Measurements from ENCODE around the gene GTPBP3.
"Not testable (repeated sequence)": the region's sequence is repeated elsewhere in the genome, so short reads cannot be mapped to it uniquely, and the experiment has no call there.

Gene GTPBP3

DNA sequence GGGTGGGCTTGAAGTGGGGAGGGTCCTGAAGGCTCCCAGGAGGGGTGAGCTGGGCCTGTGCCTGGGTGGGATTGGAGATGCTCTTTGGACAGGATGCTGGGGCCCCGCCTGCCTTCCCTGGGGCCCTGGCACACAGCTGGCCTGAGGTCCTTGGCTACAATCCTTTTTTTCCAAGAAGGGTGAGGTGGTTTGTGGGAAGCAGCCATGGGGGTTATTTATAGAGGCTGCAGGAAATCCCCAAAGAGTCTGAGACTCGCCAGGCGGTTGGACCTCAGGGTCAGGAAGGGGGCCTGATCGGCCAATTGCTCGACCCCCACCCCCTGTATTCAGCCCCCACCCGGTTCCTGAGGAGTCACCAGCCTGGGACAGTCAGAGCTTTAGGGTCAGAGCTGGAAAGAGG, 10.0 kb downstream of the GTPBP3 start:
- DNase-seq = no peak

DNA sequence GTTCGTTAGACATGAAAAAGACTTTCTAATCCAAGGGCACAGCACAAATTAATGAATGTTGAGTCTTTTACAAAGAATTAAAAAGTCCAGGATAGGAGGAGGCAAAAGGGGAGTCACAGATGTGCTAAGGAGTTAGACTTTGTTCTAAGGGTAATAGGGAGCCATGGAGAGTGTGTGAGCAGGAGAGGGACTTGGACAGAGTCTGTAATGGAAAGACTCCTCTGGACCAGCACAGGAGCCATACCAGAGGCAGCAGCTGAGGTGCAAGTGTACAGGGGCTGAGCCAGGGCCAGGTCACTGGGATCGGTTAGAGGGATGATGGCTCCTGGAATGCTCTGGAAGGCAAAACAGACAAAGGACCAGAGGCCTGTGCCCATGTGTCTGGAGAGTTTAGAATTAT, 10.5 kb downstream of the GTPBP3 start:
- DNase-seq = no peak

DNA sequence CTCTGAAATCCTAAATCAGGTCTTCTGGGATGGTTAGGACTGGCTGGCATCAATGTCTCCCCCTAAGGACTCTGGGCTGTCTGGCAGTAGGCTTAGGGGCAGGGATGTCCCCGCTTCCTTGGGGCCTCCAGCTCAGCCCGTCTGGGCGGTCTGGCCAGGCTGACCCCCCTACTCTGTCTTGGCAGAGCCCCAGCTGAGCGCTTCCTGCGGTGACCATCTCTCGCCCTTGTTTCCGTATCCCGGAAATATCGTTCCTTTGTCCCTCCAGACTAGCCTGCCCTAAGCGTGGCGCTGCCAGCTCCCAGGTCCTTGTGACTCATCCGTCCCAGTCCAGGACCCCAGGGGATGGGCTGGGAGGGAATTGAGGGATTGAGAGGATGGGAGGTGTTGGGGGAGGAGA, 11.3 kb downstream of the GTPBP3 start:
- DNase-seq = no peak

DNA sequence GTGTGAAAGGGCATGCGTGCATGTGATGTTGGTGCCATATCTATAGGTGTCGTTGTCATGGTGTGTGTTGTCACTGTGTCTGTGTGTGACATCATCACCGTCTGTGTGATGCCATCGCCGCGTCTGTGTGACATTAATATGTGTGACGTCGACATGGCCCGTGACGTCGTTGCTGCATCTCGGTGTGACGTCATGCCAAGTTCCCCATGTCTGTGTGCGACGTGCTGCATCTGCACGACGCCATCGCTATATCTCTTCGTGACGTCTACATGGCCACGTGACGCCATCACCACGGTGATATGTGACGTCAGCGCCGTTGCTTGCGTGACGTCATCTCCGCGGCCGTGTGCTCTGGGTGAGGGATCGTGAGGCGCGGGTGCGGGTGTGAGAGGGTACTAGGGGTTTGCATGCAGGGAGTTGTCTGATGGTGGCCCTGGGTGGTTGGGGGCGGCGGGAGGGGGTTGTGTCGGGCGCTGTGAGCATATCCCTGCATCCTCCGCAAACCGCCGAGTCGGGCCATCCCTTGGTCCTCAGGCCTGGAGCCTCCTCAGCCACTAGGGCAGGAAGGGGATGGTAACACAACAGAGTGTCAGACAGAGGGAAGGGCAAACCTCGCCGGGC, 14.6 kb downstream of the GTPBP3 start:
- DNase-seq = no peak

DNA sequence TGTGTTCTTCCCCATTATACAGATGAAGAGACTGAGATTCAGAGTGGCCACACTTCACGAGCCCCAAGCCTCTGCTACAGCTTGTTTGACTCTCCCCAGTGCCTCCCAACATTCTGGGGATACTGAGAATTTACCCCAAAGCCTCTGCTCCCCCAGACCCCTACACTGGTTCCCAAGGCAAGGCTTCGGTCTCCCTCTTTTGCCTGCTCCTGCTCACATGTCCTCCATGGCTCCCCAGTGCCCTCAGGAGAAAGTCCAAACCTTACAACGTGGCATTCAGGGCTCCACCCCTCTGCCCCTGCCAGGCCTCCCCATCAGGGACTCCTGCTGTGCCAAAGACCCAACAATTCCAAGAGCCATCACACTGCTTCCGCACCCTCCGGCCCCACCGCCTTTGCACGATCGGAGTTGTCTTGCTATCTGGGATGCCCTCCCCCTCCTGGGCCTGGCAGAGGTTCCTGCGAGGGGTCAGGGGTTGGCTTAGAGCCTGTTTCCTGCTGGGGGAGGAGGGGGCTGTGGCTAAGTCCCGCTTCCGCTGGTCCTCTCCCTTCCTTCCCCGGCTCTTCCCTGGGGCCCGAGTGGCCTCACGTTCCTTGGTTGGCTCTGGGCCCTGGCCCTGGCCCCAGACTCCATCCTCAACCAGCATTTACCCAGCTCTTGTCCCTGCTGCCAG, 15.4 kb downstream of the GTPBP3 start:
- DNase-seq = no peak

DNA sequence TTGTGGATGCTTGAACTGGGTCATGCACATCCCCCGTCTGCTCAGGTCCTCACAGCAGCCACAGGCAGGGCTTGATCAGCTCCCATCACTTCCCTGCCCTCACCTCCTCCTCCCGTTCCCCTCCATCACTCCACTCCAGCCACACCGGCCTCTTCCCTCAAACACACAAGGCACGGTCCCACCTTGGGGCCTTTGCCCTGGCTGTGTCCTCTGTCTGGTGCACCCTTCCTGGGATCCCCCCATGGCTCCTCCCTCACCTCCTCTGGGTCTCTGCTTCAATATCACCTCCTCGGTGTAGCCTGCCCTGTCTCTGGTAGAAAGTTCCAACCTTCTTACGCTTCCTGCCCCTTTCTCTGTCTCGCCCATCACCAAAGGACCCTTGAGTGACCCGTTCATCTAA, 16.0 kb downstream of the GTPBP3 start:
- no peak for DNase-seq

DNA sequence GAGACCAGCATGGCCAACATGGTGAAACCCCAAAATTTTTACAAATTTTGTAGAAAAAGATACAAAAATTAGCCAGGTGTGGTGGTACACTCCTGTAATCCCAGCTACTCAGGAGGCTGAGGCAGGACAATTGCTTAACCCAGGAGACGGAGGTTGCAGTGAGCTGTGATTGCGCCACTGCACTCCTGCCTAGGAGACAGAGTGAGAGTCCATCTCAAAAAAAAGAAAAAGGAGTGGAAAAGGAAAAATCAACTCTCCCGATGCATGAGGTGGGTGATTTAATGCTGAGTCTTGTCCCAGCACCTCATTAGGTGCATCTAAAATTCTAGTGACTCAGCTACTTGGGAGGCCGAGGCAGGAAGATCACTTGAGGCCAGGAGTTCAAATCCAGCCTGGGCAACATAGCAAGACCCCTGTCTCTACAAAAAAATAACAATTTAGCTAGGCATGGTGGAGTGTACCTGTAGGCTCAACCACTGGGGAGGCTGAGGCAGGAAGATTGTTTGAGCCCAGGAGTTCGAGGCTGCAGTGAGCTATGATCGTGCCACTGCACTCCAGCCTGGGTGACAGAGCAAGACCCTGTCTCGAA, 19.8 kb downstream of the GTPBP3 start:
- no peak for DNase-seq

DNA sequence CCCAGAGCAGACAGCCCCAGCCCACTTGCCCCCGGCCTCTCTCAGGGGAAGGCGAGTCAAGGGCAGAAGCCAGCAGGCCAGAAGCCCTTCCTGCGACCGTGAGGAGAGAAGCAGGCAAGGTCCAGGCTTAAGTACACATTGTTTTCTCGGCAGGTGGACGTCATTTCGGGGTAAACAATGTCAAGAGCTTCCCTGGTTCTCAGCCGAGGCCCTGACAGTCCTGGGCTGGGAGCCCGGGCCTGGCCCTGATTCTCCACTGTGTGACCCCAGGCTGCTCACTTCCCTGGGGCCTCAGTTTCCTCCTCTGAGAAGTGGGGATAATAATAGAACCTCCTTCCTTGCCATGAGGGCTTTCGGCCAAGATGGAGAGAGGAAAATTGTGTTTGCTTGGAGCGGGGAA, 20.4 kb downstream of the GTPBP3 start:
- DNase-seq = no peak

DNA sequence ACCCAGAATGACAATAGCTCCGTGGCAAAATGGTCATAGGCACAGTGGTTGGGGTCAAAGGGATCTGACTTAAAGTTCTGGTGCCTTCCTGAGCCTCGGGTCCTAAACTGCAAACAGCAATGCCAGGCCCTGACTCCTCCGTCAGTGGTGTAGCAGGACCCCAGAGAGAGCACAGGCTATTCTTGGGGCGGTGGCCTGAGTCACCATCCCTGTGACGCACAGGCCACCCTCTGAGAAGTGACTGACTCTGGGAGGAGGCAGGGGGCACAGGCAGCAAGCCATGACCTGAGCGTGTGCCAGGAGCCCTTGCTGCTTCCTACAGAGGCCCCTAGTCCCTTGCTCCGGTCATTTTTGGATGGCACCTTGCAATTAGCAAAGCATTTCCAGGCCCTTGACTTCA, 21.0 kb downstream of the GTPBP3 start:
- DNase-seq = no peak

DNA sequence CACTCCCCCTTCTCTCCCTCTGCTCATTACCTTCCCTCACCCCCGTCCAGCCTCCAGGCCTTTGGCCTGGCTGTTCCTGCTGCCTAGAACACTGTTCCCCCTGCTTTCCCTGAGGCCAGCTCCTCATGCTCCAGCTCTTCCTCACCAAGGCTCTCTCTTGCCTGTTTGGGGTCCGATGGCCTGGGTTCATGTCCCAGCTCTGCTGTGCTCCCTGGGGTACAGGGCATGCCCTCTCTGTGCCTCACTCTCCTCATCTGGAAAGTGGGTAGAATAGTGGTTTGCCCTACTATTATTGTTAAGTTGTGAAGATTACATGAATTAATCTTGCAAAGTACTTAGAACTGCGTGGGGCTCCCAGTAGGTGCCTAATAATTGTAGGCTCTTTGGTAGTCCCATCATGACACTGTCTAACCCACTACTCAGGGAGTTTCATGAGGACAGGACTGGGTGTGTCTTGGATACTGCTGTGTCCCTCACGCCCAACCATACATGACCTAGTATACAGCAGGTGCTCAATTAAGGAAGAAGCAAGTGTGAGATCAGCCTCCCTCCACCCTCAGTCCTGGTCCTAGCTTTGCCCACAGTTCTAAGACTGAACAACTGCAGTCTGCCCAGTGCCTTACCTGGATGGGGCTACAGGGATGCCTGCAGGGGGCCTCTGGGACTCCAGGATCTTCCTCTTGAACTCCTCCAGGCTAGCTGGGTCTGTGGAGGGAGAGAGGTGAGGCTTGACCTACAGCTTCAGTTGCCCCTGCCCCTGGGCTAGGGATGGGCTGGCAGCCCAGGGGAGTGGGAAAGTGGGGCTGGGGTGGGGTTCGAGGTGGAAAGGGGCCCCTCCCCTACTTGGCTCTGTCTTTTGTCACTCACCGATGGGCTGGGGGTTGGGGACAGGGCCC, 22.8 kb downstream of the GTPBP3 start:
- no peak for DNase-seq

DNA sequence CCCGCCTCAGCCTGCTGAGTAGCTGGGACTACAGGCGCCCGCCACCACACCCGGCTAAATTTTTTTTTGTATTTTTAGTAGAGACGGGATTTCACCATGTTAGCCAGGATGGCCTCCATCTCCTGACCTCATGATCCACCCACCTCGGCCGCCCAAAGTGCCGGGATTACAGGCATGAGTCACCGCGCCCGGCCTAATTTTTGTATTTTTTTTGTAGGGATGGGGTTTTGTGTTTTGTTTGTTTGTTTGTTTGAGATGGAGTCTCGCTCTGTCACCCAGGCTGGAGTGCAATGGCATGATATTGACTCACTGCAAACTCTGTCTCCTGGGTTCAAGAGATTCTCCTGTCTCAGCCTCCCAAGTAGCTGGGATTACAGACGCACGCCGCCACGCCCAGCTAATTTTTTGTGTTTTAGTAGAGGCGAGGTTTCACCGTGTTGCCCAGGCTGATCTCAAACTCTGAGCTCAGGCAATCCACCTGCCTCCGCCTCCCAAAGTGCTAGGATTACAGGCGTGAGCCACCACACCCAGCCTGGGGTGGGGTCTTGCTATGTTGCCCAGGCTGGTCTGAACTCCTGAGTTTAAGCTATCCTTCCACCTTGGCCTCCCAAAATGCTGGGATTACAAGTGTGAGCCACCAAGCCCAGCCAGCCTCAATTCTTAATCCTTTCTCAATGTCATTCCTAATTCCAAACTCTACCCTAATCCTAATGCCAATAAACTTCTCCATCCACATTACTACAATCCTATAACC, 26.7 kb downstream of the GTPBP3 start:
- DNase-seq = not testable (repeated sequence)

DNA sequence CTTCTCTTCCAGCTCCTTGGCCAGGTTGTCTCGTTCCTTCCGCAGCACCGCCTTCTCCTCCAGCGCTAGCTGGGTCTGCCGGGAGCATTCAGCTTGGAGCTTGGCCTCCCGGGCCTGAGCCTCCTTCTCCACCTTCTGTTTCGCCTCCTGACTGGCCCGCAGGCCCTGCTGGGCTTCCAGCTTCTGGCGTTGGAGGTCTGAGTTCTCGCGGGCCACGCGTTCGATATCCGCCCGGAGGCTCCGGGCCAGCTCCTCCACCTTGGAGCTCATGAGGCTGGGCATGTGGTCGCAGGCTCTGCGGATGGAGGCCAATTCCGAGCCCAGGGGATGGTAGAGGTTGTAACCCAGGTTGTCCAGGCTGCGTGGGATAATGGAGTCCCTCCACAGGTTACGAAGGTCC, 28.0 kb downstream of the GTPBP3 start:
- no peak for DNase-seq

DNA sequence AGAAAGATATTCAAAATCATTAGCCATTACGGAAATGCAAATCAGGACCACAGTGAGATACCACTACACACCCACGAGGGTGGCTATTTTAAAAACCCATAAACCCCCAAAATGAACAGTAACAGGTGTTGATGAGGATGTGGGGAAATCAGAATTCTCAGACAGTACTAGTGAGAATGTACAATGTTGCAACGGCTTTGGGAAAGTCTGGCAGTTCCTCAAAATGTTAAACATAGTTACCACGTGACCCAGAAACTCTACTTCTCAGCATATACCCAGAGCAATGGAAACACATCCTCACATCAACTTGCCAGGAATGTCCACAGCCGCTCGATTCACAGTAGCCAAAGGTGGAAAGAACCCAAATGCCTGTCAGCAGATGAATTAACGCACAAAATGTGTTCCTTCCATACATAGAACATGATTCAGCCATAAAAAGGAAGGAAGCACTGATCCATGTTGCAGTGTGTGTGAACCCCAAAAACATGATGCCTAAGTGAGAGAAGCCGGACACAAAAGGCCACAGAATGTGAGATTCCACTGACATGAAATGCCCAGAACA, 32.8 kb downstream of the GTPBP3 start:
- no peak for DNase-seq

DNA sequence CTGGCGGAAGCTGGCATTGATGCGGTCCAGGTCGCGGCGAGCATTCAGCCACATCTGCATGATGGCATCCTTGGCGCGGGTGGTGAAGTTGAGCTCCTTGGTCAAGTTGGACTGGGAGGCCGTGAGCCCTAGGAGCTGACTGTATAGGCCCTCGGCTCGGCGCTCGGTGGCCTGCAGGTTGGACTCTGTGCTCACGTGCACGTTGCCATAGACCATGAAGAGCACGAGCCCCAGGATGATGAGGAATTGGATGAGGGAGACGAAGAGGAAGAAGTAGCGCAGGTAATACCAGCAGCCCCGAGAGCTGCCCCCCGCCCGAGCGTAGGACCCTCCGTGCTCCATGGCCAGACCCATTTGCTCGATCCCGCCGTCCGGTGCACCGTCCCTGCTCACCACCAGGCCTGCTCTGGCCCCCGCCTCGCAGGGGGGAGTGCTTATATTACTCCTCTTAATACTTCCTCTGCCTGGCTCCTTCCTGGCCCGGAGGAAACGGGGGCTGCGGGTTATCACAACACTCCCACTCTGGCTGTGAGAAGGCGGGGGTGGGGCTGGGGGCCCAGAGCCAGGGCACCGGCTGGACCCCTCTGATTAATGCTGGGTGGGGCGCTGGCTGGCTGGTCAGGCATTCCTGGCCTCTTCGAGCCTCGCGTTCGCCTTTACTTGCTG, 39.7 kb downstream of the GTPBP3 start, which contains the start of gene PLVAP:
TSS of gene PLVAP (minus strand) at position 408 of the 666 bp plus-strand sequence. CDS start at position 354, 54 bp downstream.
- DNase-seq = no peak

DNA sequence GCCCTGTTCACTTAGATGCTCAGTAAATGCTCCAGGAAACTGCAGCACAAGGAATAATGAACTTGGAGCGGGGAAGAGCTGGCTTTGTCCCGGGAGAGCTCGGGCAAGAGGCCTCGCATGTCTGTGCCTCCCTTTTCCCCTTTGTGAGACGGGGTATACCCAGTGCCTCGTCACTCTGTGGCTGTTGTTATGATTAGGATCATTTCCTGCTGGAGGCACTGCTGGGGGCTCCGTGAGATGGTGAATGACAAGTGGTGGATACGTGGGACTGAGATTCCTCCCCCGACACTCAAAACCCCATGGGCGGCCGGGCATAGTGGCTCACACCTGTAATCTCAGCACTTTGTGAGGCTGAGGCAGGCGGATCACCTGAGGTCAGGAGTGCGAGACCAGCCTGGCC, 40.9 kb downstream of the GTPBP3 start:
- no peak for DNase-seq

DNA sequence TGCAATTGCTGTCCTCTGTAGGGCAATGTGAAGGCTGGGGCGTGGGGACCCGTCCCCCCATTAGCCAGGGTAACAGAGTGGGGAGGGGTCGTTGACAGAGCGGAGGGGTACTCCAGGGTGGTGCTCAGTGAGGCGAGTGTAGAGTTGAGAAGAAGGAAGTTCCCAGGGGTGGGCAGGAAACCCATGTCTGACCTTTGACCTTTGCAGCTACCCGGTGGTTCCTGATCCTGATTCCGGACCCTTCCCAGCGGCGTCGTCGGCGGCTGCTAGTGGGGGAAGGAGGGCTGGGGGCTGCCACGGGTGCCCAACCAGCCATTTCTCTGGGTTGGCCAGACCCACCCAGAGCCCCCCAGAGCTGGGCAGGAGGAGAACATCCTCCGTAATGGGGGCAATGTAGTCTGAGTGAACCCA, 41.9 kb downstream of the GTPBP3 start:
- no peak for DNase-seq

DNA sequence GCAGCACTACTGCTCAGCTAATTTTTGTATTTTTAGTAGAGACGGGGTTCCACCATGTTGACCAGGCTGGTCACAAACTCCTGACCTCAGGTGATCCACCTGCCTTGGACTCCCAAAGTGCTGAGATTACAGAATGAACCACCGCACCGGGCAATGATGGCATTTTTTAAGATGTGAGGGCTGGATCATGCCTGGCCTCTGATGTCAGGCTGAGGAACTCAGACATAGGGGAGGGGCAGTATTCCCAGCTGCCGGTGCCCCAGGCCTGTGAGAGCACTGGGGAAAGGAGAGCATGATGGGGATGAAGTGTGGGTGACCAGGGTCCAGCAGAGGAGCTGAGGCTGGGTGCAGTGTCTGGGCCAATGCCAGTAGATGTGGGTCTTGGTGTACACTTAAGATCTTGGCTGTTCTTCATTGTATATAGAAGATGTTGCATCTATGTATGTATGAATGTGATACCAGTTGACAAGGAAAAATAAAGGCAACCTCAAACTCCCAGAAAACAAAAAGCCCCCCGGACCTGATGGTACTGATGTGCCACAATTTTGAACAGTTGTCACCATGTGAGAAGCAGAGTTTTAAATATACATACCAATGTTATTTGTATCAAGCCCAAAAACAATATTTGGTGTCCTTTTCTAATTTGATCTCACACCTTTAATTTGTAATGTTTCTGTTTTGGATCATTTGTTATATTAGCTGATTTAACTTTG, 43.2 kb downstream of the GTPBP3 start:
- DNase-seq = no peak

DNA sequence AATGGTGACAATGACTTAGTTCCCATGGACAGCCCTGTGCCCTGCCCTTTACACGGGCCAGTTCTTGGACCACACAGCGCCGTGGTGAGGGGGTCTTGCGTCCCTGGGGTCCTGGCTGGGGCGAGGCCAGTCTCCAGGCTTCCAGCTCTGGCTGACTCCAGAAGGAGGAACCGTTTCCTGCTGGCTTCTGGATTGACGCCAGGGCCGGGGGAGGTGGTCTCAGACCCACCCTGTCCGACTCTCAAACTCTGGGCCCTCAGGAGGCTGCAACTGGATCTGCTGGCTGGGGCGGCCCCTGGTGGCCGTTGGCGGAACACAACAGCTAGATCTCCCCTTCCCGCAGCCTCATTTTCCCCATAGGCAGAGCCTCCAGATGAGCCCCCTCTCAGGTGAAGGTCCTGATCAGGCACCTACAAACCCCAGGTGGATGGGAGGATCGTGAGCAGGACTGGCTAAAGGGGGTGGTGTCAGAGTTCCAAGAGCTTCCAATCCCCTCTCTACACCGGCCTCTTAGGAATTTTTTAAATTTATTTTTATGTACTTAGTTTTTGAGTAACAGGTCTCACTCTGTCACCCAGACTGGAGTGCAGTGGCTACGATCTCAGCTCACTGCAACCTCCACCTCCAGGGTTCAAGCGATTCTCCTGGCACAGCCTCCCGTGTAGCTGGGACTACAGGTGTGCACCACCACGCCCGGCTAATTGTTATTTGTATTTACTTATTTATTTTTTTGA, 48.7 kb downstream of the GTPBP3 start:
- peak; percentile 55 for DNase-seq

DNA sequence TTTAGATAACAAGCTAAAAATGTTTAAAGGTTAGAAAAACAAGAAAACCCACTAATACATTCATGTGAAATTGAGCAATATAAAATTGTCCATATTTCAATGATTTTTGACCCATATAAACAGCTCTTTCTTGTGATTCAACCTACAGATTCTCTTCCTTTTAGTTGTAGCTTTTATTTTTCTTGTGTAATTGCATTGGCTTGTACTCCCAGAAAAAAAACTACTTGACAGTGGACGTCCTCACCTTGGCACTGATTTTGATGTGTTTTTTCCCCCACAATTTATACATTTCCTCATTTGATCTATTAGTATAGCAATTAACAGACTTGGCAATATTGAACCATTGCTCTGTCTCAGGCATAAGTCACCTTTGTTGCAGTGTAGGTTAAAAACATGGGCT, 51.9 kb downstream of the GTPBP3 start:
- DNase-seq = no peak

DNA sequence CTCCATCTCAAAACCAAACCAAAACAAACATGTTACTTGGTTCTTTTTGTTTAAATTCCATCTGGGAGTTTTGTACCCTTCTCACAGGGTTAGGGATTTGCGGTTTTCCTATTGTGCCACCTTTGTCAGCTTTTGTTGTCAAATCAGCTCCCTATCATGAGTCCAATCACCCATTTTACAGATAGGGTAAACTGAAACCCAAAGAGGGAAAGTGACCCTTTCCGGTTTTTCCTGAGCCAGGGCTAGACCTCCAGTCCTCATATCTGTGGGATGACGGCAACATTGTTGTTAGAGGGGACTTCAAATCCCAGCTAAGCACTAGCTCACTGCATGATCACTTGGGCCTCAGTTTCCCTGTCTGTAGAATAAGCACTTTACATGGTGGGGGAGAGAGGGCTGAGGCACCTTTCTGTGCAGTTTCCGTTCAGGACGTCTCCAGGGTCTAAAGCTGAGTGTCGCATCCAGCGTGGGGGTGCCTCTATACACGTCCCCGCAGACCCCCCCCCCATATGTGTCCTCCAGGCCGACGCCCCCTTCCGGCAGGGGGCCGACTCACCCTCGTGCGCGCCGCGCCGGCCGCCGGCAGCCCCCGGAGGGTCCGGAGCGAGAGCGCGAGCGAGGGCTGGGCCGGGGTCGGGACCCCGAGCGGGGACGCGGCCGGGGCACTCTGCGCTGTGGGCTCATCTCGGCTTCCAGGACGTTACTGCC, 52.8 kb downstream of the GTPBP3 start:
- DNase-seq = no peak
